ENCODE data around the gene GCK.
"Not testable (repeated sequence)": the region's sequence is repeated elsewhere in the genome, so short reads cannot be mapped to it uniquely, and the experiment has no call there.

Gene GCK

GRCh38 chr7:44141221-44141850 lies 47.9 kb downstream of the GCK start, which contains the start of gene MYL7:
Gene MYL7 (minus strand): TSS chr7:44141332. CDS start chr7:44141305, 27 bp downstream.
- no peak for DNase-seq (ENCODE audit: low read depth)

GRCh38 chr7:44140341-44140740 lies 48.9 kb downstream of the GCK start:
- DNase-seq (ENCODE audit: low read depth) = no peak

GRCh38 chr7:44139311-44140010 lies 49.8 kb downstream of the GCK start:
- no peak for DNase-seq (ENCODE audit: low read depth)

- no peak for DNase-seq (ENCODE audit: low read depth)
These were observed 50.5 kb downstream of the GCK start for GRCh38 chr7:44138698-44139097.

- DNase-seq (ENCODE audit: low read depth) = no peak
These were observed 52.5 kb downstream of the GCK start for GRCh38 chr7:44136731-44137130.

- no peak for DNase-seq (ENCODE audit: low read depth)
These were observed 54.2 kb downstream of the GCK start for GRCh38 chr7:44134943-44135628.

- no peak for DNase-seq (ENCODE audit: low read depth)
These were observed 55.9 kb downstream of the GCK start for GRCh38 chr7:44133295-44133694.

GRCh38 chr7:44132039-44132438 lies 57.2 kb downstream of the GCK start:
- no peak for DNase-seq (ENCODE audit: low read depth)

- no peak for DNase-seq (ENCODE audit: low read depth)
These were observed 57.8 kb downstream of the GCK start for GRCh38 chr7:44131173-44132029.

- no peak for DNase-seq (ENCODE audit: low read depth)
These were observed 60.3 kb downstream of the GCK start for GRCh38 chr7:44128721-44129582.

GRCh38 chr7:44127161-44127560 lies 62.1 kb downstream of the GCK start:
- DNase-seq (ENCODE audit: low read depth) = no peak

GRCh38 chr7:44126574-44126973 lies 62.7 kb downstream of the GCK start:
- not testable (repeated sequence) for DNase-seq (ENCODE audit: low read depth)

GRCh38 chr7:44124822-44125202 lies 64.4 kb downstream of the GCK start:
- DNase-seq (ENCODE audit: low read depth) = no peak

GRCh38 chr7:44123190-44124003 lies 65.8 kb downstream of the GCK start, which contains the start of gene POLD2:
Gene POLD2 (minus strand): TSS chr7:44123548. CDS start chr7:44122053, 1,495 bp downstream.
- DNase-seq (ENCODE audit: low read depth) = peak; percentile 90

GRCh38 chr7:44122529-44122928 lies 66.7 kb downstream of the GCK start:
- no peak for DNase-seq (ENCODE audit: low read depth)

GRCh38 chr7:44121761-44122420 lies 67.3 kb downstream of the GCK start:
- no peak for DNase-seq (ENCODE audit: low read depth)

GRCh38 chr7:44120395-44120794 lies 68.8 kb downstream of the GCK start:
- DNase-seq (ENCODE audit: low read depth) = no peak

- no peak for DNase-seq (ENCODE audit: low read depth)
These were observed 69.3 kb downstream of the GCK start for GRCh38 chr7:44119829-44120380.

- no peak for DNase-seq (ENCODE audit: low read depth)
These were observed 71.3 kb downstream of the GCK start for GRCh38 chr7:44117801-44118429.
